GM23338 (cell line): Measurements from ENCODE around the gene SPRED2. TPM values are rescaled to one million over a fixed set of nuclear protein-coding genes. Genes with fewer than 3 reads are reported as not detected.

ENCODE experiments used
- ATAC-seq: fragments of 200-7000 bp; cut with Tn5 transposase; 3 replicates; pipeline ENCODE4 v1.9.1; 2020
- DNase-seq: peaks from one replicate; pipeline ENCODE4 v3.0.0-alpha.2; 2015; ENCODE audit warnings: low spot score
- H2AFZ ChIP-seq: fragments of 200-600 bp; sonication (generic); 2 replicates; pipeline ENCODE4 v1.8.0; 2016; ENCODE audit warnings: antibody characterized with exemption, mild to moderate bottlenecking, moderate library complexity
- H3F3A ChIP-seq: fragments of 200-600 bp; sonication (generic); replicated peaks from 2 replicates; pipeline ENCODE4 v1.8.0; 2017; ENCODE audit warnings: antibody characterized with exemption, mixed run types, low read depth
- H3K27ac ChIP-seq: fragments of 200-600 bp; sonication (generic); 2 replicates; pipeline ENCODE4 v1.6.1; 2016; ENCODE audit warnings: low read depth
- H3K27me3 ChIP-seq: fragments of 200-600 bp; sonication (generic); 2 replicates; pipeline ENCODE4 v1.8.0; 2016; ENCODE audit warnings: mild to moderate bottlenecking, mixed run types, moderate library complexity; ENCODE audit not compliant: insufficient read depth
- H3K36me3 ChIP-seq: fragments of 200-600 bp; sonication (generic); 2 replicates; pipeline ENCODE4 v1.8.0; 2016; ENCODE audit warnings: mild to moderate bottlenecking; ENCODE audit not compliant: insufficient read depth
- H3K4me1 ChIP-seq: fragments of 200-600 bp; sonication (generic); 2 replicates; pipeline ENCODE4 v1.8.0; 2016; ENCODE audit warnings: mild to moderate bottlenecking, moderate library complexity; ENCODE audit not compliant: insufficient read depth
- H3K4me2 ChIP-seq: fragments of 200-600 bp; sonication (generic); 2 replicates; pipeline ENCODE4 v1.7.1; 2017; ENCODE audit warnings: mixed run types
- H3K4me3 ChIP-seq: fragments of 200-600 bp; sonication (generic); 2 replicates; pipeline ENCODE4 v1.6.1; 2016; ENCODE audit warnings: mixed run types
- H3K79me2 ChIP-seq: fragments of 200-600 bp; sonication (generic); replicated peaks from 2 replicates; pipeline ENCODE4 v1.8.0; 2017; ENCODE audit warnings: mild to moderate bottlenecking; ENCODE audit not compliant: insufficient read depth
- H3K9me2 ChIP-seq: fragments of 200-600 bp; sonication (generic); 2 replicates; pipeline ENCODE4 v1.8.0; 2017; ENCODE audit not compliant: insufficient read depth
- H4K20me1 ChIP-seq: fragments of 200-600 bp; sonication (generic); replicated peaks from 2 replicates; pipeline ENCODE4 v1.8.0; 2017; ENCODE audit warnings: mild to moderate bottlenecking; ENCODE audit not compliant: insufficient read depth
- H3K27ac Mint-ChIP-seq: 2 replicates; pipeline ENCODE4 v1.8.0; 2020; ENCODE audit warnings: inconsistent platforms, mild to moderate bottlenecking, moderate library complexity, mixed read lengths
- H3K27me3 Mint-ChIP-seq: 3 replicates; pipeline ENCODE4 v1.8.0; 2022; ENCODE audit warnings: low read depth, mild to moderate bottlenecking, moderate library complexity, mixed read lengths, inconsistent platforms; ENCODE audit not compliant: insufficient read depth, poor library complexity
- H3K36me3 Mint-ChIP-seq: 3 replicates; pipeline ENCODE4 v1.8.0; 2021; ENCODE audit warnings: low read depth, mild to moderate bottlenecking, inconsistent platforms, moderate library complexity, mixed read lengths
- H3K4me1 Mint-ChIP-seq: 3 replicates; pipeline ENCODE4 v1.8.0; 2020; ENCODE audit warnings: mild to moderate bottlenecking, inconsistent platforms, mixed read lengths
- H3K4me3 Mint-ChIP-seq: 3 replicates; pipeline ENCODE4 v1.8.0; 2021; ENCODE audit warnings: moderate library complexity, mild to moderate bottlenecking, inconsistent platforms, mixed read lengths
- H3K9me3 Mint-ChIP-seq: 3 replicates; pipeline ENCODE4 v1.8.0; 2020; ENCODE audit warnings: moderate library complexity, mild to moderate bottlenecking, inconsistent platforms, mixed read lengths
- CREB1 ChIP-seq: fragments of 250-450 bp; sonication (Bioruptor Pico); IDR thresholded peaks from 2 replicates; pipeline ENCODE4 v1.5.0; 2020; ENCODE audit warnings: low read depth, mild to moderate bottlenecking, moderate library complexity
- CTCF ChIP-seq, 2 experiments: fragments of 200-600 bp in 1 of 2; sonication (generic) in 1 of 2; conservative IDR thresholded peaks; 2 replicates each; pipeline versions ENCODE4 v1.5.1 to v1.6.1; 2016 to 2017; ENCODE audit warnings: antibody characterized with exemption in 2 of 2, low read depth in 2 of 2, mild to moderate bottlenecking in 2 of 2, moderate library complexity in 1 of 2
- EZH2 ChIP-seq: fragments of 200-600 bp; sonication (generic); IDR thresholded peaks from one replicate; pipeline ENCODE4 v1.8.0; 2017; ENCODE audit warnings: antibody characterized with exemption, mild to moderate bottlenecking, low read depth; ENCODE audit not compliant: unreplicated experiment
- EZH2phosphoT487 ChIP-seq: fragments of 200-600 bp; sonication (generic); IDR thresholded peaks from one replicate; pipeline ENCODE4 v1.8.1; 2018; ENCODE audit warnings: antibody characterized with exemption; ENCODE audit not compliant: unreplicated experiment
- JUNB ChIP-seq: IDR thresholded peaks from one replicate; pipeline ENCODE4 v1.6.1; 2016; ENCODE audit warnings: antibody characterized with exemption; ENCODE audit not compliant: unreplicated experiment
- POLR2AphosphoS5 ChIP-seq: IDR thresholded peaks from 2 replicates; pipeline ENCODE4 v1.6.1; 2016; ENCODE audit warnings: antibody characterized with exemption, low read depth
- REST ChIP-seq: IDR thresholded peaks from one replicate; pipeline ENCODE4 v1.6.1; 2018; ENCODE audit warnings: antibody characterized with exemption; ENCODE audit not compliant: unreplicated experiment
- ZNF114 ChIP-seq: fragments of 250-450 bp; sonication (Bioruptor Pico); IDR thresholded peaks from 2 replicates; pipeline ENCODE4 v1.5.0; 2020; ENCODE audit warnings: mild to moderate bottlenecking, moderate library complexity
- ZNF331 ChIP-seq: fragments of 250-450 bp; sonication (Bioruptor Pico); IDR thresholded peaks from 2 replicates; pipeline ENCODE4 v1.5.0; 2020; ENCODE audit warnings: low read depth, mild to moderate bottlenecking, moderate library complexity
- polyA plus RNA-seq: library from polyadenylated mRNA; unstranded; fragments of >200 nt; fragmentation: Nextera tagmentation; extraction: Ambion mirVana; gene quantifications from 2 replicates; pipeline ENCODE4 v1.2.1, GENCODE V29; 2016
- total RNA-seq: library from RNA; depleted of rRNA; stranded (reverse); fragments of >200 nt; shearing (Covaris generic); gene quantifications from 2 replicates; pipeline ENCODE4 v1.2.3, GENCODE V29; 2014
- TF ChIP-seq, protein P1 (sequence below): IDR thresholded peaks from 2 replicates; pipeline ENCODE4 v1.6.1; 2016; ENCODE audit warnings: antibody characterized with exemption
- TF ChIP-seq, protein P2 (sequence below): fragments of 250-450 bp; sonication (Bioruptor Pico); IDR thresholded peaks from 2 replicates; pipeline ENCODE4 v1.5.0; 2020; ENCODE audit warnings: mild to moderate bottlenecking, moderate library complexity

SPRED2 gene
- total and polyA plus RNA-seq, 2 experiments from 2014 or later, result 8.7 to 13.0 TPM

DNA sequence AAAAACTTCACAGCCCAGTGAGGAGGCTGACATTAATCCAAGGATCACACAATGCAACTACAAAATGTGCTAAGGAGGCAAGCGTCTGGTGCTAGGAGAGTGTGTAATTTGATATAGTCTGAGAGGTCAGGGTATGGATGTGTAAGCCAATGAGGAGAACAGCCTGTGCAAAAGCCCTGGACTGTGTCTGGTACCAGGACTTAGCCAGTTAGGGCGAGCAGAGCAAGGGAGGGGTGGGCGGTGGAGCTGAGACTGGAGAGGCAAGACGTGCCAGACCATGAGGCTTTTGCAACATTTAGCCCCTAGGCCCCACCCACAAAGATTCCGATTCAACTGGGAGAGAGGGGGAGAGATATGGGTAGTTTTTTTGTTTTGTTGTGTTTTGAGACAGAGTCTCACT lies 33.5 kb upstream of the SPRED2 start:
- no peak overlapping the region for H2AFZ ChIP-seq
- TF ChIP-seq ZNF331 (no peak), CREB1 (CRISPR knock-in tag) (no peak), POLR2AphosphoS5 (no peak), EZH2 (no peak), ZNF114 (CRISPR knock-in tag) (no peak), JUNB (no peak), REST (no peak), CTCF (conservative IDR thresholded peaks at IDR 0.05; ENCODE audit: low read depth in 2 of 2) (no peak), EZH2phosphoT487 (no peak)
- TF ChIP-seq, protein P1, sequence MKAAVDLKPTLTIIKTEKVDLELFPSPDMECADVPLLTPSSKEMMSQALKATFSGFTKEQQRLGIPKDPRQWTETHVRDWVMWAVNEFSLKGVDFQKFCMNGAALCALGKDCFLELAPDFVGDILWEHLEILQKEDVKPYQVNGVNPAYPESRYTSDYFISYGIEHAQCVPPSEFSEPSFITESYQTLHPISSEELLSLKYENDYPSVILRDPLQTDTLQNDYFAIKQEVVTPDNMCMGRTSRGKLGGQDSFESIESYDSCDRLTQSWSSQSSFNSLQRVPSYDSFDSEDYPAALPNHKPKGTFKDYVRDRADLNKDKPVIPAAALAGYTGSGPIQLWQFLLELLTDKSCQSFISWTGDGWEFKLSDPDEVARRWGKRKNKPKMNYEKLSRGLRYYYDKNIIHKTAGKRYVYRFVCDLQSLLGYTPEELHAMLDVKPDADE, result no peak
- TF ChIP-seq, protein P2, sequence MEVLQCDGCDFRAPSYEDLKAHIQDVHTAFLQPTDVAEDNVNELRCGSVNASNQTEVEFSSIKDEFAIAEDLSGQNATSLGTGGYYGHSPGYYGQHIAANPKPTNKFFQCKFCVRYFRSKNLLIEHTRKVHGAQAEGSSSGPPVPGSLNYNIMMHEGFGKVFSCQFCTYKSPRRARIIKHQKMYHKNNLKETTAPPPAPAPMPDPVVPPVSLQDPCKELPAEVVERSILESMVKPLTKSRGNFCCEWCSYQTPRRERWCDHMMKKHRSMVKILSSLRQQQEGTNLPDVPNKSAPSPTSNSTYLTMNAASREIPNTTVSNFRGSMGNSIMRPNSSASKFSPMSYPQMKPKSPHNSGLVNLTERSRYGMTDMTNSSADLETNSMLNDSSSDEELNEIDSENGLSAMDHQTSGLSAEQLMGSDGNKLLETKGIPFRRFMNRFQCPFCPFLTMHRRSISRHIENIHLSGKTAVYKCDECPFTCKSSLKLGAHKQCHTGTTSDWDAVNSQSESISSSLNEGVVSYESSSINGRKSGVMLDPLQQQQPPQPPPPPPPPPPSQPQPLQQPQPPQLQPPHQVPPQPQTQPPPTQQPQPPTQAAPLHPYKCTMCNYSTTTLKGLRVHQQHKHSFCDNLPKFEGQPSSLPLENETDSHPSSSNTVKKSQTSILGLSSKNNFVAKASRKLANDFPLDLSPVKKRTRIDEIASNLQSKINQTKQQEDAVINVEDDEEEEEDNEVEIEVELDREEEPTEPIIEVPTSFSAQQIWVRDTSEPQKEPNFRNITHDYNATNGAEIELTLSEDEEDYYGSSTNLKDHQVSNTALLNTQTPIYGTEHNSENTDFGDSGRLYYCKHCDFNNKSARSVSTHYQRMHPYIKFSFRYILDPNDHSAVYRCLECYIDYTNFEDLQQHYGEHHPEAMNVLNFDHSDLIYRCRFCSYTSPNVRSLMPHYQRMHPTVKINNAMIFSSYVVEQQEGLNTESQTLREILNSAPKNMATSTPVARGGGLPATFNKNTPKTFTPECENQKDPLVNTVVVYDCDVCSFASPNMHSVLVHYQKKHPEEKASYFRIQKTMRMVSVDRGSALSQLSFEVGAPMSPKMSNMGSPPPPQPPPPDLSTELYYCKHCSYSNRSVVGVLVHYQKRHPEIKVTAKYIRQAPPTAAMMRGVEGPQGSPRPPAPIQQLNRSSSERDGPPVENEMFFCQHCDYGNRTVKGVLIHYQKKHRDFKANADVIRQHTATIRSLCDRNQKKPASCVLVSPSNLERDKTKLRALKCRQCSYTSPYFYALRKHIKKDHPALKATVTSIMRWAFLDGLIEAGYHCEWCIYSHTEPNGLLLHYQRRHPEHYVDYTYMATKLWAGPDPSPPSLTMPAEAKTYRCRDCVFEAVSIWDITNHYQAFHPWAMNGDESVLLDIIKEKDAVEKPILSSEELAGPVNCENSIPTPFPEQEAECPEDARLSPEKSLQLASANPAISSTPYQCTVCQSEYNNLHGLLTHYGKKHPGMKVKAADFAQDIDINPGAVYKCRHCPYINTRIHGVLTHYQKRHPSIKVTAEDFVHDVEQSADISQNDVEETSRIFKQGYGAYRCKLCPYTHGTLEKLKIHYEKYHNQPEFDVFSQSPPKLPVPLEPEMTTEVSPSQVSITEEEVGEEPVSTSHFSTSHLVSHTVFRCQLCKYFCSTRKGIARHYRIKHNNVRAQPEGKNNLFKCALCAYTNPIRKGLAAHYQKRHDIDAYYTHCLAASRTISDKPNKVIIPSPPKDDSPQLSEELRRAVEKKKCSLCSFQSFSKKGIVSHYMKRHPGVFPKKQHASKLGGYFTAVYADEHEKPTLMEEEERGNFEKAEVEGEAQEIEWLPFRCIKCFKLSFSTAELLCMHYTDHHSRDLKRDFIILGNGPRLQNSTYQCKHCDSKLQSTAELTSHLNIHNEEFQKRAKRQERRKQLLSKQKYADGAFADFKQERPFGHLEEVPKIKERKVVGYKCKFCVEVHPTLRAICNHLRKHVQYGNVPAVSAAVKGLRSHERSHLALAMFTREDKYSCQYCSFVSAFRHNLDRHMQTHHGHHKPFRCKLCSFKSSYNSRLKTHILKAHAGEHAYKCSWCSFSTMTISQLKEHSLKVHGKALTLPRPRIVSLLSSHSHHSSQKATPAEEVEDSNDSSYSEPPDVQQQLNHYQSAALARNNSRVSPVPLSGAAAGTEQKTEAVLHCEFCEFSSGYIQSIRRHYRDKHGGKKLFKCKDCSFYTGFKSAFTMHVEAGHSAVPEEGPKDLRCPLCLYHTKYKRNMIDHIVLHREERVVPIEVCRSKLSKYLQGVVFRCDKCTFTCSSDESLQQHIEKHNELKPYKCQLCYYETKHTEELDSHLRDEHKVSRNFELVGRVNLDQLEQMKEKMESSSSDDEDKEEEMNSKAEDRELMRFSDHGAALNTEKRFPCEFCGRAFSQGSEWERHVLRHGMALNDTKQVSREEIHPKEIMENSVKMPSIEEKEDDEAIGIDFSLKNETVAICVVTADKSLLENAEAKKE (CRISPR knock-in tag), result no peak
- Mint-ChIP-seq H3K4me1 (no peaks in the 10 kb centered on the region), H3K36me3 (no peaks in the 10 kb centered on the region), H3K9me3 (no peaks in the 10 kb centered on the region; the same call in 2 of the 3 replicates), H3K4me3 (no peak overlapping the region), H3K27ac (no peak overlapping the region), H3K27me3 (peaks cover 3% of the 10 kb centered on the region)
- H3K27ac ChIP-seq, result no peak overlapping the region
- H3F3A ChIP-seq, result no peaks in the 10 kb centered on the region
- H3K36me3 ChIP-seq, result no peaks in the 10 kb centered on the region
- no peak overlapping the region for H3K4me2 ChIP-seq
- H3K4me3 ChIP-seq, result no peak overlapping the region
- no peaks in the 10 kb centered on the region for H3K9me2 ChIP-seq
- no peaks in the 10 kb centered on the region for H3K27me3 ChIP-seq
- H3K79me2 ChIP-seq, result no peaks in the 10 kb centered on the region
- H3K4me1 ChIP-seq, result no peaks in the 10 kb centered on the region
- ATAC-seq (no peak), DNase-seq (no peak)
- no peaks in the 10 kb centered on the region for H4K20me1 ChIP-seq
